K562 (cell line): ENCODE results near the gene RNF20. TPM values are rescaled to one million over a fixed set of nuclear protein-coding genes. Genes with fewer than 3 reads are reported as not detected.

Source experiments
- ATAC-seq: fragments of 200-7000 bp; cut with Tn5 transposase; 3 replicates; pipeline ENCODE4 v1.9.1; 2020; ENCODE audit warnings: moderate library complexity
- BruUV-seq: library from RNA; stranded (reverse); fragments of 400-500 nt; replicated peaks from 2 replicates; lab custom pipeline; 2021; lab: Mats Ljungman, UMichigan
- CTCF ChIA-PET: fragments of 300-600 bp; formaldehyde crosslinking; extraction: SDS; loops from one replicate; lab custom pipeline; 2021; ENCODE audit warnings: low intra/inter-chr PET ratio; lab: Yijun Ruan, JAX
- POLR2A ChIA-PET: fragments of 300-600, 350-650 bp; sonication (Branson Sonifier 250); formaldehyde crosslinking; extraction: SDS; loops from one replicate; lab custom pipeline; 2021; ENCODE audit warnings: antibody characterized with exemption, inconsistent platforms; lab: Yijun Ruan, JAX
- DNase-seq, 4 experiments: peaks; one replicate each; pipeline versions ENCODE4 v3.0.0 to v3.0.0-alpha.2; 2011 to 2018; ENCODE audit warnings: low spot score in 3 of 4, mixed read lengths in 3 of 4; ENCODE audit errors: extremely low read depth in 1 of 4
- FAIRE-seq: peaks from 2 replicates; lab custom pipeline; 2011; peaks lifted over from hg19 to GRCh38; lab: Jason Lieb, UNC
- H2AFZ ChIP-seq: 2 replicates; pipeline ENCODE4 v1.6.0; 2011; ENCODE audit warnings: low read depth, low read length, control low read depth, inconsistent platforms
- H3K27ac ChIP-seq: fragments of 200-600 bp; 3 replicates; pipeline ENCODE4 v1.8.0; 2011; ENCODE audit warnings: low read depth, mild to moderate bottlenecking, control low read depth, inconsistent platforms, low read length, moderate library complexity, mixed read lengths; ENCODE audit errors: extremely low read depth
- H3K27me3 ChIP-seq, 2 experiments: fragments of 300-600 bp in 1 of 2; 2 replicates in 1 of 2; 3 replicates in 1 of 2; pipeline versions ENCODE4 v1.6.0 to v1.8.0; 2011; ENCODE audit warnings: inconsistent platforms in 2 of 2, low read length in 2 of 2, mild to moderate bottlenecking in 1 of 2, mixed read lengths in 1 of 2, moderate library complexity in 1 of 2; ENCODE audit not compliant: control insufficient read depth in 2 of 2, insufficient read depth in 2 of 2
- H3K36me3 ChIP-seq: fragments of 300-600 bp; 3 replicates; pipeline ENCODE4 v1.8.0; 2011; ENCODE audit warnings: mild to moderate bottlenecking, low read length, inconsistent platforms; ENCODE audit not compliant: control insufficient read depth, insufficient read depth
- H3K4me1 ChIP-seq, 2 experiments: fragments of 200-600 bp in 1 of 2; replicated peaks in 1 of 2; 2 replicates in 1 of 2; 3 replicates in 1 of 2; pipeline versions ENCODE4 v1.5.1 to v1.8.0; 2011; ENCODE audit warnings: inconsistent platforms in 2 of 2, low read length in 2 of 2, mild to moderate bottlenecking in 1 of 2, mixed read lengths in 1 of 2, moderate library complexity in 1 of 2; ENCODE audit not compliant: control insufficient read depth in 2 of 2, insufficient read depth in 2 of 2
- H3K4me2 ChIP-seq: 2 replicates; pipeline ENCODE4 v1.6.1; 2011; ENCODE audit warnings: low read length, control low read depth, inconsistent platforms, mixed read lengths; ENCODE audit not compliant: insufficient read depth
- H3K4me3 ChIP-seq: fragments of 200-600 bp; sonication (generic), shearing (Covaris generic); 2 replicates; pipeline ENCODE4 v1.5.1; 2016; ENCODE audit warnings: control low read depth, inconsistent platforms
- H3K79me2 ChIP-seq: fragments of 200-600 bp; 3 replicates; pipeline ENCODE4 v1.8.0; 2011; ENCODE audit warnings: low read length, inconsistent platforms; ENCODE audit not compliant: control insufficient read depth, insufficient read depth
- H3K9ac ChIP-seq, 2 experiments: 2 replicates each; pipeline versions ENCODE4 v1.6.0 to v1.6.1; 2011; ENCODE audit warnings: low read depth in 2 of 2, low read length in 2 of 2, control low read depth in 1 of 2, inconsistent platforms in 1 of 2, mild to moderate bottlenecking in 1 of 2, mixed read lengths in 1 of 2; ENCODE audit not compliant: insufficient read depth in 1 of 2
- H3K9me1 ChIP-seq: one replicate; pipeline ENCODE4 v1.6.0; 2011; ENCODE audit warnings: inconsistent platforms, mild to moderate bottlenecking, low read length, moderate library complexity; ENCODE audit not compliant: control insufficient read depth, insufficient read depth
- H3K9me3 ChIP-seq: replicated peaks from 2 replicates; pipeline ENCODE4 v1.5.1; 2011; ENCODE audit warnings: low read depth, low read length, inconsistent platforms; ENCODE audit not compliant: control insufficient read depth, insufficient read depth
- H4K20me1 ChIP-seq: replicated peaks from 2 replicates; pipeline ENCODE4 v1.6.1; 2011; ENCODE audit warnings: low read length, inconsistent platforms, mixed read lengths; ENCODE audit not compliant: control insufficient read depth, insufficient read depth
- GATAD2B ChIP-seq: fragments of 450-650 bp; IDR thresholded peaks from 2 replicates; pipeline ENCODE4 v1.6.1; 2017; ENCODE audit warnings: mild to moderate bottlenecking, borderline replicate concordance
- HCFC1 ChIP-seq: IDR thresholded peaks from 2 replicates; pipeline ENCODE4 v1.6.1; 2012; ENCODE audit warnings: low read depth, low read length, improper control_type of control experiment
- NUFIP1 ChIP-seq: fragments of 450-650 bp; IDR thresholded peaks from 2 replicates; pipeline ENCODE4 v1.6.1; 2018; ENCODE audit not compliant: partially characterized antibody
- OTX1 ChIP-seq: fragments of 450-650 bp; formaldehyde crosslinking; IDR thresholded peaks from 2 replicates; pipeline ENCODE4 v1.4.0; 2022; ENCODE audit warnings: mild to moderate bottlenecking
- REST ChIP-seq, 2 experiments: fragments of 450-650 bp; formaldehyde crosslinking in 1 of 2; IDR thresholded peaks; 2 replicates each; pipeline versions ENCODE4 v1.4.0 to v1.6.1; 2014 to 2020; ENCODE audit warnings: mild to moderate bottlenecking in 2 of 2, borderline replicate concordance in 1 of 2, low read depth in 1 of 2
- SPI1 ChIP-seq: IDR thresholded peaks from 2 replicates; pipeline ENCODE4 v1.6.1; 2011; ENCODE audit warnings: low read depth, low read length, control low read depth, borderline replicate concordance
- VEZF1 ChIP-seq: fragments of 200-800 bp; sonication (Bioruptor generic); IDR thresholded peaks from 2 replicates; pipeline ENCODE4 v1.6.1; 2017; ENCODE audit warnings: missing genetic modification characterization, missing compliant biosample characterization
- ZNF655 ChIP-seq: fragments of 250-450 bp; sonication (Bioruptor Pico); IDR thresholded peaks from 2 replicates; pipeline ENCODE4 v1.5.0; 2021
- WGBS: fragments of 100-300 bp; shearing (Covaris generic); methylation state at CpG from one replicate; pipeline ENCODE4 v1.1.6; 2016; ENCODE audit warnings: low coverage, mixed read lengths; ENCODE audit not compliant: insufficient coverage; ENCODE audit errors: missing lambda C conversion rate; 5-methylcytosine and 5-hydroxymethylcytosine counted together
- in situ Hi-C: fragments of 300-500 bp; cut with MboI; formaldehyde crosslinking; loops from 4 replicates; pipeline ENCODE4 v1.15.0; 2018; ENCODE audit warnings: inconsistent platforms, mixed read lengths
- intact Hi-C: fragments of 100-400 bp; cut with micrococcal nuclease; formaldehyde crosslinking; loops from 2 replicates; pipeline ENCODE4 v1.14.2; 2022
- polyA plus RNA-seq, 8 experiments: library from polyadenylated mRNA; depleted of rRNA in 4 of 8; stranded (reverse) in 5 of 8; unstranded in 3 of 8; fragments of >200 nt; fragmentation: Nextera tagmentation in 2 of 8; fragmentation: Illumina TruSeq in 1 of 8; extraction: Ambion mirVana in 2 of 8; extraction: Trizol in 1 of 8; gene quantifications; 2 replicates each; pipeline versions ENCODE4 v1.2.1 to v1.2.3, GENCODE V29; 2011 to 2014; ENCODE audit warnings: inconsistent platforms in 1 of 8, missing spikeins in 1 of 8
- total RNA-seq, 7 experiments: library from RNA; depleted of rRNA in 6 of 7; stranded (reverse); fragments of >200 nt in 6 of 7; fragmentation: Illumina TruSeq in 2 of 7; extraction: Trizol in 2 of 7; gene quantifications; 2 replicates each; pipeline versions ENCODE4 v1.2.1 to v1.2.3, GENCODE V29; 2011 to 2021; ENCODE audit warnings: low replicate concordance in 1 of 7

RNF20 gene
- total and polyA plus RNA-seq, 9 of the 15 experiments (the other 6 are each of a cell fraction or from before 2014, with no cell fraction given), result 5.5 to 25.0 (median 22.1) TPM

- Histone ChIP-seq H3K36me3 (peaks cover under 1% of the 10 kb centered on the region; the same call in 1 of the 3 replicates), H3K9me3 (no peaks in the 10 kb centered on the region), H3K79me2 (peaks cover 10% of the 10 kb centered on the region), H3K4me2 (no peak overlapping the region), H3K4me3 (no peak overlapping the region), H3K27ac (no peak overlapping the region), H3K9me1 (no peaks in the 10 kb centered on the region), H3K4me1 (peaks cover 0 to 4% of the 10 kb centered on the region in 2 experiments; a peak in 1 of 5 replicates), H2AFZ (no peak overlapping the region), H3K9ac (no peak overlapping the region), H4K20me1 (no peaks in the 10 kb centered on the region), H3K27me3 (peaks cover 0 to 3% of the 10 kb centered on the region in 2 experiments; a peak in 1 of 5 replicates)
- ATAC-seq (peak; percentile 73), FAIRE-seq (peak; percentile 90), DNase-seq (peak; percentile 62 to 83 (median 78))
- POLR2A ChIA-PET, result interaction anchor here (0.6 kb wide), 1 partner anchor 12 kb away, joined by 4 read pairs; no protein-coding TSS in a partner anchor
- intact Hi-C loops (loop anchor here (1.0 to 10.0 kb wide), 5 partner anchors 65 to 815 kb away; no protein-coding TSS in a partner anchor), in situ Hi-C loops (loop anchor here (5.0 to 25.0 kb wide), 2 partner anchors 83 to 818 kb away; no protein-coding TSS in a partner anchor)
- no TSS peak for BruUV-seq
- WGBS, result 17% methylated on average over 6 of the region's 6 CpGs
- CTCF ChIA-PET, result interaction anchor here (0.6 to 2.4 kb wide), 8 partner anchors 43 to 935 kb away, joined by 3 to 30 read pairs (median 3); no protein-coding TSS in a partner anchor
- TF ChIP-seq ZNF655 (CRISPR knock-in tag) (no peak), OTX1 (CRISPR knock-in tag) (no peak), GATAD2B (peak; percentile 14; the same call in 1 of the 2 replicates), SPI1 (peak; percentile 87), HCFC1 (no peak), VEZF1 (CRISPR knock-in tag) (peak; percentile 19), NUFIP1 (no peak), REST (IDR thresholded peaks at IDR 0.05; ENCODE audit: borderline replicate concordance) (peak; percentile 82), REST (CRISPR knock-in tag; IDR thresholded peaks at IDR 0.05; ENCODE audit: low read depth) (no peak)
These were observed 3.5 kb upstream of the RNF20 start for GRCh38 chr9:101530076-101530711.
